Hematopoietic multipotent progenitor cell (in vitro differentiated cells): ENCODE measurements around the gene RPRML. TPM values are rescaled to one million over a fixed set of nuclear protein-coding genes. Genes with fewer than 3 reads are reported as not detected.
"Not testable (repeated sequence)": the region's sequence is repeated elsewhere in the genome, so short reads cannot be mapped to it uniquely, and the experiment has no call there.

Experiments used
- DNase-seq, 3 donors: peaks; one replicate each; pipeline ENCODE4 v3.0.0-alpha.2; 2011 to 2015; ENCODE audit warnings: low read depth in 2 of 3, low spot score in 2 of 3
- total RNA-seq: library from RNA; depleted of rRNA; stranded (reverse); fragments of >200 nt; gene quantifications from one replicate; pipeline ENCODE4 v1.2.3, GENCODE V29; 2012

The RPRML gene
- 0.27 TPM for total RNA-seq

- DNase-seq = peak in 2 of 3 donors; percentile 31 to 39
These were observed at the start of gene RPRML for GRCh38 chr17:46979147-46979863. TSS of gene RPRML (minus strand) at chr17:46979253. CDS start at chr17:46979007, 246 bp downstream.

DNA sequence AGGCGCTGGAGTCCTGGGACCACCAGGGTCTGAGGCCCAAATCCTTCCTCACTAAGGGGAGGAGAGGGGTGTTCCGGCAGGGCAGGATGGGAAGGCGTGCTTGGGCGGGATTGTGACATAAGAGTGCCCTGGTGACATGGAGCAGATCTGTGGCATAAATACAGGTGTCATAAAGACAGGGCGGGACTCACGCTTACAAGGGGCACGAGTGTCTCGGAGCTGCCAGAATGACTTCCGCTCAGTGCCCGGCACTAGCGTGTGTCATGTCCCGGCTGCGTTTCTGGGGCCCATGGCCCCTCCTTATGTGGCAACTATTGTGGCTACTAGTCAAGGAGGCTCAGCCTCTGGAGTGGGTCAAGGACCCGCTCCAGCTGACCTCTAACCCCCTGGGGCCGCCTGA lies 37.9 kb upstream of the RPRML start:
- DNase-seq = not testable (repeated sequence)

GRCh38 chr17:47013341-47013740 lies 34.3 kb upstream of the RPRML start:
- DNase-seq = no peak

GRCh38 chr17:47012457-47012856 lies 33.4 kb upstream of the RPRML start:
- DNase-seq = no peak

DNA sequence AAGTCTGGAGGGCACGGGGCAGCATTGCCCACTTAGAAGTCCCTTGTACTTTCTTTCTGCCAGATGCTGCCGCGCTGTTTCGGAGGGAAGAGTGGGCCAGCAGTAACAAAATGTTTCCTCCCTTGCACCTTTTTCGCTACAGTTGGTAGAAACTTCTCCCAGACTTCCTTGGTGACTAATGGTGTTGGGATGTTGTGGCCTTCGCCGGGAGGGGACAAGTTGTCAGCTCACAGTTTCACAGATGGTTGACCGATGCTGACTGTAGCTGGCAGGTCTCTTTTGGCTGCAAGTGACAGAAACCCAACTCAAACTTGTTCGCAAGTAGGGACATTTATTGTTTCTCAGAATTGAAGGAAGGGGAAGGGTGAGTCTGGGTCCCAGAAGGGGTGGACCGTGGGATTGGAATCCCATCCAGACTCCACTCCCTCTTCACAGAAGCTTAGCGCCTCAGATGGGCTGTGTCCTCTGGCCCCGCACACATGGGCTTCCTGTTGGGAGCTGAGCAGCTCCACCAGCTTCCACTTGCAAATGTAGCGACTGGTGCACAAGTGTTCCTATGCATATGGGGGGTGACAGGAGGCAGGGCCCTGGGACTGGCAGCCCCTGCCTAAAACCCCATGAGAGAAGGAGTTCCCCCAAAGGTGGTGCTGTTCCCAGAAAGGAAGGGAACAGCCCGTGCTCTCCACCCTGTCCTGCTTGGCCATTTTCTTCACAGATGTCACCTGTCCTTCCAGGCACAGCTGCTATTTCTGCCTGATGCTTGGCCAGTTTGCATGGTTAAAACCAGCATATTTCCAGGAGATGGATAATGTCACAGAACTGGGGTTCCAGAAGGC lies 30.9 kb upstream of the RPRML start:
- no peak for DNase-seq

- DNase-seq = no peak
These were observed 25.9 kb upstream of the RPRML start for GRCh38 chr17:47004906-47005305.

DNA sequence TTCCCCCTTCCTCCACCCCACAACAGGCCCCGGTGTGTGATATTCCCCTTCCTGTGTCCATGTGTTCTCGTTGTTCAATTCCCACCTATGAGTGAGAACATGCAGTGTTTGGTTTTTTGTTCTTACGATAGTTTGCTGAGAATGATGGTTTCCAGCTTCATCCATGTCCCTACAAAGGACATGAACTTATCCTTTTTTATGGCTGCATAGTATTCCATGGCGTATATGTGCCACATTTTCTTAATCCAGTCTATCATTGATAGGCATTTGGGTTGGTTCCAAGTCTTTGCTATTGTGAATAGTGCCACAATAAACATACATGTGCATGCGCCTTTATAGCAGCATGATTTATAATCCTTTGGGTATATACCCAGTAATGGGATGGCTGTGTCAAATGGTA lies 24.8 kb upstream of the RPRML start:
- not testable (repeated sequence) for DNase-seq

GRCh38 chr17:46995841-46996571 lies 17.0 kb upstream of the RPRML start:
- DNase-seq = no peak

- no peak for DNase-seq
These were observed 15.9 kb upstream of the RPRML start for GRCh38 chr17:46994993-46995392.

DNA sequence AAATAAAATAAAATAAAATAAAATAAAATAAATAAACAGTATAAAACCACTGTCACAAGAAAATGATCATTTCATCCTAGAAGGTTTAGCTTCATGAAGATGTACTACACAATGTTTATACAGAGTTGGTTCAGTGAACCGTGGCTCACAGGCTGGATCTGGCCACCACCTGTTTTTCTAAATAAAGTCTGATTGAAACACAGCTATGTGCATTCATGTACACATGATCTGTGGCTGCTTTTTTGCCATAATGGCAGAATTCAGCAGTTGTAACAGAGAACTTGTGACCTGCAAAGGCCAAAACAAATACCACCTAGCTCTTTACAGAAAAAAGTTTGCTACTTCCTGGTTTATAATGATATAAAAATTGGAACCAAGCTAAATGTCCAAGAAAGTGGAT lies 12.6 kb upstream of the RPRML start:
- no peak for DNase-seq

- no peak for DNase-seq
These were observed 10.8 kb upstream of the RPRML start for GRCh38 chr17:46989637-46990431.

GRCh38 chr17:46987927-46988326 lies 8.9 kb upstream of the RPRML start:
- DNase-seq = not testable (repeated sequence)

DNA sequence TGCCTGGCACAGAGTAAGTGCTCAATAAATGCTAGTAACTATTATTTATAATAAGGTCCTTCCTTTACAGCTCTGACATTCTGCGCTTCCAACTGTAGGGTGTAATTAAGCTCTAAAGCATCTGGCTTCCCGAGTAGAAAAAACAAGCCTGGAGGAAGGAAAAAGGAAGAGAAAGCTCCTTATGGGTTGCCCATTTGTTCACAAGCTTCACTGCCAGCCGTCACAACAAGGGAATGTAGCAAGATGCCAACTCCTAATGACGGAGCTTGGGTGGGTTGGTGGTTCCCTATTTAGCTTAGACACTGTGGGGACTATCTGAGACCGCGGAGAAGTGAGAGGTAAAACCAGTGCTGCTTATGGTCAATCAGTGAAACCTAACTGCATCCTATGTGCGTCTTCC lies 7.3 kb upstream of the RPRML start:
- DNase-seq = no peak

GRCh38 chr17:46984892-46985291 lies 5.8 kb upstream of the RPRML start:
- no peak for DNase-seq

- no peak for DNase-seq
These were observed 5.3 kb upstream of the RPRML start for GRCh38 chr17:46984341-46984740.

- DNase-seq = no peak
These were observed 4.7 kb upstream of the RPRML start for GRCh38 chr17:46983782-46984181.

GRCh38 chr17:46982577-46982976 lies 3.5 kb upstream of the RPRML start:
- no peak for DNase-seq

DNA sequence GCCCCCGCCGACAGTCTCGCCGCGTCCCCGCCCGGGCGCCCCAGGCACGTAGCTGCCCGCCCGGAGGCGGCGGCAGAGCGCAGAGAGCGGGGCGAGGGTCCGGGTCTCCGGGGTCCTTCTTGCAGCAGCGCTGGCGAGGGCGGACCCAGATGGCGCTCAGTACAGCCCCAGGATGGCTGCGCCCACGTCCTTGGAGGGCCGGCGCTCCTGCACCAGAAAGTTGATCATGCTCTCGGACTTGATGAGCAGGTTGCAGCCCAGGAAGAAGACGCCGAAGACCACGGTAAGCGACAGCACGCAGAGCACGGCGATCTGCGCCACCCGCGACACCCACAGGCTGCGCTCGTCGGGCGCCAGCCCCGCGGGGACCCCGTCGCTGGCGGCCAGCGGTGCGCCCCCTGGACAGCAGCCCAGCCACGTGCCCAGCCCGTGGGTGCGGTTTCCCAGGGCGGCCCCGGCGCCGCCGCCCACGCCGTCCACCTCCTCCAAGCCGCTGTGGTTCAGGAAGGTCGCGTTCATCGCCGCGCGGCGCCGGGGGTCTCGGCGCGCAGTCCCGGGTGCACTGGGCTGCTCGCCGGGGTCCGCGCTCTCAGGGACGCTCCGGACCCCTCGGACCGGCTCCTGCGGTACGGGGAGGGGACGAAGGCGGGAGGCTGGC lies 435 bp downstream of the RPRML start:
- DNase-seq = peak in 2 of 3 donors; percentile 12 to 13

- DNase-seq = no peak
These were observed 1.1 kb downstream of the RPRML start for GRCh38 chr17:46977750-46978488.
